Measurements from ENCODE around the gene MYF5. TPM values are rescaled to one million over a fixed set of nuclear protein-coding genes. Genes with fewer than 3 reads are reported as not detected.

The MYF5 gene
- total RNA-seq, 1 donor from 2014 or later: not detected

- intact Hi-C loops (cut with DNase I): no loop called here
- no peak for ATAC-seq
- DNase-seq (ENCODE audit: missing footprints): no peak
These were observed 32.7 kb downstream of the MYF5 start for GRCh38 chr12:80749456-80749855.

GRCh38 chr12:80752464-80752863 is 35.8 kb downstream of the MYF5 start:
- DNase-seq (ENCODE audit: missing footprints) (no peak), ATAC-seq (no peak)
- intact Hi-C loops (cut with DNase I): no loop called here

GRCh38 chr12:80754274-80754673 is 37.6 kb downstream of the MYF5 start:
- intact Hi-C loops (cut with DNase I): no loop called here
- DNase-seq (ENCODE audit: missing footprints): no peak
- no peak for ATAC-seq

- ATAC-seq: no peak
- DNase-seq (ENCODE audit: missing footprints): no peak
- intact Hi-C loops (cut with DNase I): no loop called here
These were observed 40.2 kb downstream of the MYF5 start for GRCh38 chr12:80756875-80757274.

- no peak for DNase-seq (ENCODE audit: missing footprints)
- no peak for ATAC-seq
- intact Hi-C loops (cut with DNase I): loop anchor here (2.0 to 10.0 kb wide), 3 partner anchors 183 to 350 kb away; no protein-coding TSS in a partner anchor
These were observed 45.1 kb downstream of the MYF5 start for GRCh38 chr12:80761838-80762237.

GRCh38 chr12:80763874-80764273 is 47.2 kb downstream of the MYF5 start:
- DNase-seq (ENCODE audit: missing footprints): no peak
- intact Hi-C loops (cut with DNase I): loop anchor here (2.0 to 10.0 kb wide), 3 partner anchors 181 to 352 kb away; no protein-coding TSS in a partner anchor
- ATAC-seq: no peak

GRCh38 chr12:80766210-80766609 is 49.5 kb downstream of the MYF5 start:
- ATAC-seq (no peak), DNase-seq (ENCODE audit: missing footprints) (no peak)
- intact Hi-C loops (cut with DNase I): loop anchor here (10.0 kb wide), 1 partner anchor 179 kb away; no protein-coding TSS in a partner anchor

GRCh38 chr12:80766897-80767296 is 50.2 kb downstream of the MYF5 start:
- DNase-seq (ENCODE audit: missing footprints) (no peak), ATAC-seq (no peak)
- intact Hi-C loops (cut with DNase I): loop anchor here (10.0 kb wide), 1 partner anchor 178 kb away; no protein-coding TSS in a partner anchor

Other genes starting within 250 kb of the MYF5 start
- gene MYF6, start 9.3 kb upstream of the MYF5 start, total RNA-seq: not detected
- gene LIN7A, start 221.0 kb downstream of the MYF5 start, total RNA-seq: 13.7 TPM